ENCODE results near the gene HOXB6. TPM values are rescaled to one million over a fixed set of nuclear protein-coding genes. Genes with fewer than 3 reads are reported as not detected.

Gene HOXB6
- total and polyA plus RNA-seq, 5 donors from 2014 or later: not detected

GRCh38 chr17:48578616-48579470 is 25.9 kb downstream of the HOXB6 start:
- peaks cover 0 to 2% (median 0%) of the 10 kb centered on the region in 7 donors for H3K9me3 Mint-ChIP-seq
- ATAC-seq (ENCODE audit: low read depth in 2 of 2): peak; percentile 23 to 35
- peak overlapping the region; percentile 33 for H3K27ac ChIP-seq (ENCODE audit: insufficient read depth, low read length, poor library complexity, severe bottlenecking)
- H3K9me3 ChIP-seq (ENCODE audit: control insufficient read depth in 2 of 2, low read length in 2 of 2): no peaks in the 10 kb centered on the region
- peak overlapping the region in 2 of 3 donors; percentile 72 to 94 for H3K27ac Mint-ChIP-seq
- H3K27me3 Mint-ChIP-seq: peaks cover 64% of the 10 kb centered on the region
- peaks cover 16 to 61% (median 48%) of the 10 kb centered on the region in 4 donors for H3K4me1 Mint-ChIP-seq
- peaks cover 56% of the 10 kb centered on the region for H3K4me1 ChIP-seq (ENCODE audit: control insufficient read depth, insufficient read depth, low read length, poor library complexity, severe bottlenecking)
- no peaks in the 10 kb centered on the region for H3K36me3 Mint-ChIP-seq
- H3K4me3 Mint-ChIP-seq: peak overlapping the region; percentile 76 to 95 (median 88)
- H3K4me3 ChIP-seq (ENCODE audit: low read depth, low read length): peak overlapping the region; percentile 80
- H3K36me3 ChIP-seq (ENCODE audit: control insufficient read depth, insufficient read depth, low read length): no peaks in the 10 kb centered on the region
- peaks cover 23% of the 10 kb centered on the region for H3K27me3 ChIP-seq (ENCODE audit: control insufficient read depth, insufficient read depth, low read length)
- no peak for DNase-seq

- H3K4me3 ChIP-seq (ENCODE audit: low read depth, low read length): peak within 1 kb of the TSS; percentile 80
- no peaks in the 10 kb centered on the region for H3K36me3 ChIP-seq (ENCODE audit: control insufficient read depth, insufficient read depth, low read length)
- DNase-seq: peak; percentile 52 to 75 (median 69)
- Mint-ChIP-seq H3K4me3 (peak within 1 kb of the TSS; percentile 88 to 95 (median 88)), H3K4me1 (peaks cover 13 to 56% (median 45%) of the 10 kb centered on the region in 4 donors), H3K27ac (peak within 1 kb of the TSS in 2 of 3 donors; percentile 72 to 94), H3K36me3 (no peaks in the 10 kb centered on the region), H3K27me3 (peaks cover 56% of the 10 kb centered on the region), H3K9me3 (peaks cover 0 to 2% (median 0%) of the 10 kb centered on the region in 7 donors)
- H3K27ac ChIP-seq (ENCODE audit: insufficient read depth, low read length, poor library complexity, severe bottlenecking): peak within 1 kb of the TSS; percentile 33
- H3K4me1 ChIP-seq (ENCODE audit: control insufficient read depth, insufficient read depth, low read length, poor library complexity, severe bottlenecking): peaks cover 56% of the 10 kb centered on the region
- peak; percentile 54 to 61 for ATAC-seq (ENCODE audit: low read depth in 2 of 2)
- peaks cover 17% of the 10 kb centered on the region for H3K27me3 ChIP-seq (ENCODE audit: control insufficient read depth, insufficient read depth, low read length)
- no peaks in the 10 kb centered on the region for H3K9me3 ChIP-seq (ENCODE audit: control insufficient read depth in 2 of 2, low read length in 2 of 2)
Observed at GRCh38 chr17:48577946-48578615, 26.7 kb downstream of the HOXB6 start, which contains the start of gene HOXB4. TSS of gene HOXB4 (minus strand) at chr17:48578350. CDS start at chr17:48578319, 31 bp downstream.

GRCh38 chr17:48577330-48577945 is 27.3 kb downstream of the HOXB6 start:
- H3K27me3 ChIP-seq (ENCODE audit: control insufficient read depth, insufficient read depth, low read length): peaks cover 12% of the 10 kb centered on the region
- H3K4me3 ChIP-seq (ENCODE audit: low read depth, low read length): peak overlapping the region; percentile 64
- H3K36me3 ChIP-seq (ENCODE audit: control insufficient read depth, insufficient read depth, low read length): no peaks in the 10 kb centered on the region
- DNase-seq (peak in 1 of 3 donors; percentile 38), ATAC-seq (ENCODE audit: low read depth in 2 of 2) (peak in 1 of 2 donors; percentile 32)
- H3K4me1 ChIP-seq (ENCODE audit: control insufficient read depth, insufficient read depth, low read length, poor library complexity, severe bottlenecking): peaks cover 53% of the 10 kb centered on the region
- peaks cover 51% of the 10 kb centered on the region for H3K27me3 Mint-ChIP-seq
- peak overlapping the region; percentile 81 to 95 (median 86) for H3K4me3 Mint-ChIP-seq
- peaks cover 12 to 52% (median 40%) of the 10 kb centered on the region in 4 donors for H3K4me1 Mint-ChIP-seq
- H3K36me3 Mint-ChIP-seq: no peaks in the 10 kb centered on the region
- peaks cover 0 to 2% (median 0%) of the 10 kb centered on the region in 7 donors for H3K9me3 Mint-ChIP-seq
- no peak overlapping the region for H3K27ac ChIP-seq (ENCODE audit: insufficient read depth, low read length, poor library complexity, severe bottlenecking)
- H3K9me3 ChIP-seq (ENCODE audit: control insufficient read depth in 2 of 2, low read length in 2 of 2): no peaks in the 10 kb centered on the region
- H3K27ac Mint-ChIP-seq: no peak overlapping the region

- Histone ChIP-seq H3K36me3 (ENCODE audit: control insufficient read depth, insufficient read depth, low read length) (no peaks in the 10 kb centered on the region), H3K4me1 (ENCODE audit: control insufficient read depth, insufficient read depth, low read length, poor library complexity, severe bottlenecking) (peaks cover 45% of the 10 kb centered on the region), H3K9me3 (ENCODE audit: control insufficient read depth in 2 of 2, low read length in 2 of 2) (no peaks in the 10 kb centered on the region), H3K4me3 (ENCODE audit: low read depth, low read length) (peak overlapping the region; percentile 64), H3K27me3 (ENCODE audit: control insufficient read depth, insufficient read depth, low read length) (peaks cover 12% of the 10 kb centered on the region), H3K27ac (ENCODE audit: insufficient read depth, low read length, poor library complexity, severe bottlenecking) (no peak overlapping the region)
- no peaks in the 10 kb centered on the region for H3K36me3 Mint-ChIP-seq
- H3K9me3 Mint-ChIP-seq: peaks cover 0 to 2% (median 0%) of the 10 kb centered on the region in 7 donors
- peak overlapping the region; percentile 81 to 95 (median 86) for H3K4me3 Mint-ChIP-seq
- H3K27me3 Mint-ChIP-seq: peaks cover 49% of the 10 kb centered on the region
- H3K4me1 Mint-ChIP-seq: peaks cover 9 to 48% (median 37%) of the 10 kb centered on the region in 4 donors
- ATAC-seq (ENCODE audit: low read depth in 2 of 2) (no peak), DNase-seq (no peak)
- peak overlapping the region in 1 of 3 donors; percentile 14 for H3K27ac Mint-ChIP-seq
Observed at GRCh38 chr17:48576479-48577309, 28.1 kb downstream of the HOXB6 start.

DNA sequence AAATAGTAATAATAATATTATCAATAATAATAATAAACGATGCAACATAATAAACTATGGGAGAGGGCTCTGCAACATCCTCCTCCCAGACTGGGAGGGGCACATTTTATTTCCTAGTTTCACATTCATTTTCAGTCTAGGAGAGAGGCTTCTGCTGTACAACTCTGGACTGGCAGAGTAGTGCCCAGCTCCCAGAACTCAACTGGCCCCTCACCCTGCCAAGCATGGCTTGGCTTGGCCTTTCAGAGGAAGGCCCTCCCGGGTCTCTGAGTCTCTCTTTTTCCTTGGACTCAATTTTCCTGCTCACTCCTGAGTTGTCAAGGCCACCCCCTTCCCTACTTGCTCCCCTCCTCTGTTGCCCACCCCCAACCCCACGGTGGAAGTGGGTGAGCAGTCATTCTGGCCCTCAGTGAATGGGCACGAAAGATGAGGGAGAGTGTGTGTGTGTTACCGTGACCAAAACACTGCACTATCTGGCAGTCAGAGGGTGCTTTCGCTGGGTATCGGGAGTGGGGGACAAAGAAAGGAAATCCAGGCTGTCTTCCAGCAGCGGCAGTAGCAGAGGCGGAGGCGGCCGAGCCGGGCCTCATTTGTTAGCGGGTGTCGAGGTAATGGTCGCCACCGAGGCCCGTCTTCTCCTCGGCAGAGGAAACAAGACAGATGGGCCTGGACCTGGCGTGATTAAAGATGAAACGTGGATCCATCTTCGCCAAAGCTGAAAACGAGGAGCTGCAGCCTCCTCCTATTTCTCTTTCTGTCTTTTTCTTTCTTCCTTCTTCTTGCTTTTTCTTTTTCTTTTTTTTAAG is 28.9 kb downstream of the HOXB6 start:
- Histone ChIP-seq H3K27me3 (ENCODE audit: control insufficient read depth, insufficient read depth, low read length) (peaks cover 11% of the 10 kb centered on the region), H3K36me3 (ENCODE audit: control insufficient read depth, insufficient read depth, low read length) (no peaks in the 10 kb centered on the region), H3K4me1 (ENCODE audit: control insufficient read depth, insufficient read depth, low read length, poor library complexity, severe bottlenecking) (peaks cover 37% of the 10 kb centered on the region), H3K4me3 (ENCODE audit: low read depth, low read length) (no peak overlapping the region), H3K27ac (ENCODE audit: insufficient read depth, low read length, poor library complexity, severe bottlenecking) (no peak overlapping the region), H3K9me3 (ENCODE audit: control insufficient read depth in 2 of 2, low read length in 2 of 2) (no peaks in the 10 kb centered on the region)
- peak overlapping the region; percentile 44 to 69 (median 61) for H3K4me3 Mint-ChIP-seq
- no peaks in the 10 kb centered on the region for H3K9me3 Mint-ChIP-seq
- H3K4me1 Mint-ChIP-seq: peaks cover 9 to 41% (median 30%) of the 10 kb centered on the region in 4 donors
- DNase-seq: peak in 1 of 3 donors; percentile 29
- no peaks in the 10 kb centered on the region for H3K36me3 Mint-ChIP-seq
- peaks cover 44% of the 10 kb centered on the region for H3K27me3 Mint-ChIP-seq
- ATAC-seq (ENCODE audit: low read depth in 2 of 2): no peak
- H3K27ac Mint-ChIP-seq: no peak overlapping the region

GRCh38 chr17:48575066-48575582 is 29.7 kb downstream of the HOXB6 start:
- H3K9me3 Mint-ChIP-seq: no peaks in the 10 kb centered on the region
- peak overlapping the region in 1 of 3 donors; percentile 13 for H3K27ac Mint-ChIP-seq
- Histone ChIP-seq H3K4me3 (ENCODE audit: low read depth, low read length) (no peak overlapping the region), H3K4me1 (ENCODE audit: control insufficient read depth, insufficient read depth, low read length, poor library complexity, severe bottlenecking) (peaks cover 33% of the 10 kb centered on the region), H3K36me3 (ENCODE audit: control insufficient read depth, insufficient read depth, low read length) (no peaks in the 10 kb centered on the region), H3K27ac (ENCODE audit: insufficient read depth, low read length, poor library complexity, severe bottlenecking) (no peak overlapping the region), H3K27me3 (ENCODE audit: control insufficient read depth, insufficient read depth, low read length) (peaks cover 11% of the 10 kb centered on the region), H3K9me3 (ENCODE audit: control insufficient read depth in 2 of 2, low read length in 2 of 2) (no peaks in the 10 kb centered on the region)
- no peak for ATAC-seq (ENCODE audit: low read depth in 2 of 2)
- H3K36me3 Mint-ChIP-seq: no peaks in the 10 kb centered on the region
- no peak for DNase-seq
- peaks cover 9 to 34% (median 24%) of the 10 kb centered on the region in 4 donors for H3K4me1 Mint-ChIP-seq
- peak overlapping the region in 2 of 4 donors; percentile 66 to 92 for H3K4me3 Mint-ChIP-seq
- H3K27me3 Mint-ChIP-seq: peaks cover 36% of the 10 kb centered on the region

Data from CD4-positive, CD25-positive, alpha-beta regulatory T cell (primary cell).